ENCODE results near the gene FSTL3. TPM values are rescaled to one million over a fixed set of nuclear protein-coding genes. Genes with fewer than 3 reads are reported as not detected.
"Not testable (repeated sequence)": the region's sequence is repeated elsewhere in the genome, so short reads cannot be mapped to it uniquely, and the experiment has no call there.

FSTL3 gene
- total RNA-seq, 5 donors from 2014 or later (not counting 1 experiment from before 2014, with no cell fraction given): 2.0 to 5.3 (median 4.1) TPM

- 57% methylated on average over 7 of the region's 14 CpGs for WGBS (ENCODE audit: insufficient coverage)
- POLR2A ChIA-PET; H3K9me3 ChIP-seq; H3K27ac ChIP-seq (ENCODE audit: low read length); H3K9me3 Mint-ChIP-seq; H3K36me3 ChIP-seq (ENCODE audit: control insufficient read depth in 2 of 2, extremely low read depth in 1 of 2, insufficient read depth in 1 of 2, low read length in 1 of 2); H3K4me3 Mint-ChIP-seq; H3K36me3 Mint-ChIP-seq; ATAC-seq (replicated peaks in 1 of 4); H3K4me3 ChIP-seq (ENCODE audit: control insufficient read depth in 1 of 2, extremely low read depth in 1 of 2, low read length in 1 of 2); H3K27ac Mint-ChIP-seq: not testable (repeated sequence)
- H3K4me1 ChIP-seq (ENCODE audit: control insufficient read depth in 1 of 2, extremely low read depth in 1 of 2, insufficient read depth in 2 of 2, low read length in 2 of 2): peaks cover 0 to 28% of the 10 kb centered on the region in 2 experiments
- peaks cover 0 to 71% of the 10 kb centered on the region in 2 experiments for H3K27me3 ChIP-seq (replicated peaks in 1 of 2; ENCODE audit: control insufficient read depth in 2 of 2, extremely low read depth in 1 of 2, insufficient read depth in 2 of 2, low read length in 1 of 2)
- CTCF ChIA-PET: interaction anchor here in 1 of 2 donors (0.6 kb wide), 2 partner anchors 16 to 18 kb away, joined by 3 read pairs; no protein-coding TSS in a partner anchor
- peaks cover 9 to 16% (median 9%) of the 10 kb centered on the region in 3 donors for H3K4me1 Mint-ChIP-seq
- H3K27me3 Mint-ChIP-seq: peaks cover 7 to 35% of the 10 kb centered on the region in 2 donors
- peak in 9 of 35 experiments; percentile 5 to 38 (median 10) for DNase-seq
These were observed 23.7 kb downstream of the FSTL3 start for GRCh38 chr19:699885-700284.

GRCh38 chr19:702847-703246 is 26.7 kb downstream of the FSTL3 start:
- H3K9me3 Mint-ChIP-seq; H3K36me3 ChIP-seq (ENCODE audit: control insufficient read depth in 2 of 2, extremely low read depth in 1 of 2, insufficient read depth in 1 of 2, low read length in 1 of 2); ATAC-seq (replicated peaks in 1 of 4); DNase-seq; H3K9me3 ChIP-seq; POLR2A ChIA-PET; H3K27ac ChIP-seq (ENCODE audit: low read length); H3K36me3 Mint-ChIP-seq; H3K27ac Mint-ChIP-seq; CTCF ChIA-PET; H3K4me3 ChIP-seq (ENCODE audit: control insufficient read depth in 1 of 2, extremely low read depth in 1 of 2, low read length in 1 of 2): not testable (repeated sequence)
- peaks cover 9 to 14% (median 9%) of the 10 kb centered on the region in 3 donors for H3K4me1 Mint-ChIP-seq
- H3K4me3 Mint-ChIP-seq: peak overlapping the region in 2 of 3 donors; percentile 24 to 57
- Histone ChIP-seq H3K27me3 (replicated peaks in 1 of 2; ENCODE audit: control insufficient read depth in 2 of 2, extremely low read depth in 1 of 2, insufficient read depth in 2 of 2, low read length in 1 of 2) (peaks cover 0 to 69% of the 10 kb centered on the region in 2 experiments), H3K4me1 (ENCODE audit: control insufficient read depth in 1 of 2, extremely low read depth in 1 of 2, insufficient read depth in 2 of 2, low read length in 2 of 2) (peaks cover 0 to 17% of the 10 kb centered on the region in 2 experiments)
- peaks cover 6 to 27% of the 10 kb centered on the region in 2 donors for H3K27me3 Mint-ChIP-seq
- 100% methylated on average over 1 of the region's 6 CpGs for WGBS (ENCODE audit: insufficient coverage)

- ChIA-PET CTCF (interaction anchor here in 1 of 2 donors (1.0 kb wide), 1 partner anchor 32 kb away, joined by 6 read pairs; no protein-coding TSS in a partner anchor), POLR2A (interaction anchor here in 1 of 2 donors (0.6 kb wide), 1 partner anchor 11 kb away, joined by 4 read pairs; no protein-coding TSS in a partner anchor)
- peak in 1 of 4 experiments; percentile 5 for ATAC-seq (replicated peaks in 1 of 4)
These were observed 27.1 kb downstream of the FSTL3 start for GRCh38 chr19:703329-703650.

GRCh38 chr19:703651-704446 is 27.7 kb downstream of the FSTL3 start:
- Histone ChIP-seq H3K4me1 (ENCODE audit: control insufficient read depth in 1 of 2, extremely low read depth in 1 of 2, insufficient read depth in 2 of 2, low read length in 2 of 2) (peaks cover 0 to 17% of the 10 kb centered on the region in 2 experiments), H3K4me3 (ENCODE audit: control insufficient read depth in 1 of 2, extremely low read depth in 1 of 2, low read length in 1 of 2) (no peak overlapping the region), H3K9me3 (no peaks in the 10 kb centered on the region), H3K27me3 (replicated peaks in 1 of 2; ENCODE audit: control insufficient read depth in 2 of 2, extremely low read depth in 1 of 2, insufficient read depth in 2 of 2, low read length in 1 of 2) (peaks cover 0 to 66% of the 10 kb centered on the region in 2 experiments), H3K27ac (ENCODE audit: low read length) (no peak overlapping the region), H3K36me3 (ENCODE audit: control insufficient read depth in 2 of 2, extremely low read depth in 1 of 2, insufficient read depth in 1 of 2, low read length in 1 of 2) (no peaks in the 10 kb centered on the region)
- WGBS (ENCODE audit: insufficient coverage): 3% methylated on average over 28 of the region's 50 CpGs
- ChIA-PET CTCF (interaction anchor here in 1 of 2 donors (1.0 kb wide), 1 partner anchor 33 kb away, joined by 6 read pairs; no protein-coding TSS in a partner anchor), POLR2A (interaction anchor here in 1 of 2 donors (0.6 kb wide), 1 partner anchor 11 kb away, joined by 4 read pairs; no protein-coding TSS in a partner anchor)
- Mint-ChIP-seq H3K4me1 (peaks cover 9 to 17% (median 9%) of the 10 kb centered on the region in 3 donors), H3K36me3 (no peaks in the 10 kb centered on the region), H3K4me3 (peak overlapping the region in 1 of 3 donors; percentile 57), H3K27ac (no peak overlapping the region), H3K9me3 (no peaks in the 10 kb centered on the region), H3K27me3 (peaks cover 4 to 22% of the 10 kb centered on the region in 2 donors)
- ATAC-seq (replicated peaks in 1 of 4) (peak; percentile 69 to 82 (median 73)), DNase-seq (peak in 34 of 35 experiments; percentile 7 to 78 (median 62))

More at GRCh38 chr19:703329-703650, 27.1 kb downstream of the FSTL3 start:
- no peak overlapping the region for H3K27ac Mint-ChIP-seq
- H3K9me3 Mint-ChIP-seq: no peaks in the 10 kb centered on the region
- no peaks in the 10 kb centered on the region for H3K36me3 ChIP-seq (ENCODE audit: control insufficient read depth in 2 of 2, extremely low read depth in 1 of 2, insufficient read depth in 1 of 2, low read length in 1 of 2)
- WGBS (ENCODE audit: insufficient coverage): 43% methylated on average over 4 of the region's 4 CpGs
- peak in 1 of 35 experiments; percentile 10 for DNase-seq
- no peak overlapping the region for H3K27ac ChIP-seq (ENCODE audit: low read length)
- peaks cover 9 to 17% (median 9%) of the 10 kb centered on the region in 3 donors for H3K4me1 Mint-ChIP-seq
- no peaks in the 10 kb centered on the region for H3K9me3 ChIP-seq
- H3K36me3 Mint-ChIP-seq: no peaks in the 10 kb centered on the region
- peaks cover 0 to 69% of the 10 kb centered on the region in 2 experiments for H3K27me3 ChIP-seq (replicated peaks in 1 of 2; ENCODE audit: control insufficient read depth in 2 of 2, extremely low read depth in 1 of 2, insufficient read depth in 2 of 2, low read length in 1 of 2)
- peaks cover 0 to 17% of the 10 kb centered on the region in 2 experiments for H3K4me1 ChIP-seq (ENCODE audit: control insufficient read depth in 1 of 2, extremely low read depth in 1 of 2, insufficient read depth in 2 of 2, low read length in 2 of 2)
- H3K4me3 ChIP-seq (ENCODE audit: control insufficient read depth in 1 of 2, extremely low read depth in 1 of 2, low read length in 1 of 2): no peak overlapping the region
- H3K27me3 Mint-ChIP-seq: peaks cover 4 to 27% of the 10 kb centered on the region in 2 donors
- H3K4me3 Mint-ChIP-seq: peak overlapping the region in 2 of 3 donors; percentile 24 to 57

- Mint-ChIP-seq H3K4me3 (peak overlapping the region in 1 of 3 donors; percentile 10), H3K27ac (no peak overlapping the region), H3K9me3 (no peaks in the 10 kb centered on the region), H3K4me1 (peaks cover 9 to 17% (median 9%) of the 10 kb centered on the region in 3 donors), H3K36me3 (no peaks in the 10 kb centered on the region), H3K27me3 (peaks cover 4 to 22% of the 10 kb centered on the region in 2 donors)
- Histone ChIP-seq H3K27me3 (replicated peaks in 1 of 2; ENCODE audit: control insufficient read depth in 2 of 2, extremely low read depth in 1 of 2, insufficient read depth in 2 of 2, low read length in 1 of 2) (peaks cover 0 to 62% of the 10 kb centered on the region in 2 experiments), H3K4me1 (ENCODE audit: control insufficient read depth in 1 of 2, extremely low read depth in 1 of 2, insufficient read depth in 2 of 2, low read length in 2 of 2) (peaks cover 0 to 18% of the 10 kb centered on the region in 2 experiments), H3K36me3 (ENCODE audit: control insufficient read depth in 2 of 2, extremely low read depth in 1 of 2, insufficient read depth in 1 of 2, low read length in 1 of 2) (no peaks in the 10 kb centered on the region), H3K4me3 (ENCODE audit: control insufficient read depth in 1 of 2, extremely low read depth in 1 of 2, low read length in 1 of 2) (no peak overlapping the region), H3K27ac (ENCODE audit: low read length) (no peak overlapping the region), H3K9me3 (no peaks in the 10 kb centered on the region)
- no peak for ATAC-seq (replicated peaks in 1 of 4)
- POLR2A ChIA-PET: no interaction called here
- CTCF ChIA-PET: interaction anchor here in 1 of 2 donors (0.6 kb wide), 1 partner anchor 41 kb away, joined by 4 read pairs; the partner anchor contains the start of gene RNF126
- no peak for DNase-seq
- WGBS (ENCODE audit: insufficient coverage): no CpG with 5 or more reads among the region's 14 CpGs
These were observed 28.2 kb downstream of the FSTL3 start for GRCh38 chr19:704447-704741.

All from T-cell (primary cell).